GM23338 (cell line): Measurements from ENCODE around the gene AMBRA1.

Experiments
- CREB1 ChIP-seq: fragments of 250-450 bp; sonication (Bioruptor Pico); IDR thresholded peaks from 2 replicates; pipeline ENCODE4 v1.5.0; 2020; ENCODE audit warnings: low read depth, mild to moderate bottlenecking, moderate library complexity
- EZH2 ChIP-seq: fragments of 200-600 bp; sonication (generic); IDR thresholded peaks from one replicate; pipeline ENCODE4 v1.8.0; 2017; ENCODE audit warnings: antibody characterized with exemption, mild to moderate bottlenecking, low read depth; ENCODE audit not compliant: unreplicated experiment
- EZH2phosphoT487 ChIP-seq: fragments of 200-600 bp; sonication (generic); IDR thresholded peaks from one replicate; pipeline ENCODE4 v1.8.1; 2018; ENCODE audit warnings: antibody characterized with exemption; ENCODE audit not compliant: unreplicated experiment
- JUNB ChIP-seq: IDR thresholded peaks from one replicate; pipeline ENCODE4 v1.6.1; 2016; ENCODE audit warnings: antibody characterized with exemption; ENCODE audit not compliant: unreplicated experiment
- POLR2AphosphoS5 ChIP-seq: IDR thresholded peaks from 2 replicates; pipeline ENCODE4 v1.6.1; 2016; ENCODE audit warnings: antibody characterized with exemption, low read depth
- TF ChIP-seq, protein P1 (sequence below): IDR thresholded peaks from one replicate; pipeline ENCODE4 v1.6.1; 2018; ENCODE audit warnings: antibody characterized with exemption; ENCODE audit not compliant: unreplicated experiment
- TF ChIP-seq, protein P2 (sequence below), 2 experiments: fragments of 200-600 bp in 1 of 2; sonication (generic) in 1 of 2; conservative IDR thresholded peaks; 2 replicates each; pipeline versions ENCODE4 v1.5.1 to v1.6.1; 2016 to 2017; ENCODE audit warnings: antibody characterized with exemption in 2 of 2, low read depth in 2 of 2, mild to moderate bottlenecking in 2 of 2, moderate library complexity in 1 of 2

DNA sequence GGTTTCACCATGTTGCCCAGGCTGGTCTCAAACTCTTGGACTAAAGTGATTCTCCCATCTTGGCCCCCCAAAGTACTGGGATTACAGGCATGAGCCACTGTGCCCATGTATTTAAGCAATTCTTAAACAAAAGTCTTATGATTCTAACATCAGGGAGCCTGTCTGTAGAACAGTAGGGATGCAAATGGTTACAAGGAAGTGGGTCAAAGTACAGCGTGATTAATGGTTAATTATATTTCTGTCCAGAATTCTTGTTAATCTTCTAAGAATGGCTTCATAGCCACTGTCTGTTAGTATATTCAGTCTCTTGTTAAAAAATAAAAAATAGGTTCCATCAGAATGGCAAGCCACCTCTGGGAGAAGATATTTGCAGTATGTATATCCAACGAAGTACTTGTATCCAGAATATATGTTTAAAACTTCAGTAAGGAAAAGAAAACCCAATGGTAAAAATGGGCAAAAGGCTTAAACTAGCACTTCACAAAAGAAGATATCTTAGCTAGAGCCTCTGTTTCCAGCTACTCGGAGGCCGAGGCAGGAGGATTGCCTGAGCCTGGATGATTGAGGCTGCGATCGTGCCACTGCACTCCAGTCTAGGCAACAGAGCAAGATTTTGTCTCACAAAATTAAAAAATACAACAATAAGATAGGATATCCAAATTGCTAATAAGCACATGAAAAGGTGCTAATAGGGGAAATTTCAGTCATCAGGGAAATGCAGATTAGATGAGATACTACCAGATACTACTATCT is 46.4 kb upstream of the AMBRA1 start:
- no peak for TF ChIP-seq CREB1 (CRISPR knock-in tag)
- TF ChIP-seq, protein P1, sequence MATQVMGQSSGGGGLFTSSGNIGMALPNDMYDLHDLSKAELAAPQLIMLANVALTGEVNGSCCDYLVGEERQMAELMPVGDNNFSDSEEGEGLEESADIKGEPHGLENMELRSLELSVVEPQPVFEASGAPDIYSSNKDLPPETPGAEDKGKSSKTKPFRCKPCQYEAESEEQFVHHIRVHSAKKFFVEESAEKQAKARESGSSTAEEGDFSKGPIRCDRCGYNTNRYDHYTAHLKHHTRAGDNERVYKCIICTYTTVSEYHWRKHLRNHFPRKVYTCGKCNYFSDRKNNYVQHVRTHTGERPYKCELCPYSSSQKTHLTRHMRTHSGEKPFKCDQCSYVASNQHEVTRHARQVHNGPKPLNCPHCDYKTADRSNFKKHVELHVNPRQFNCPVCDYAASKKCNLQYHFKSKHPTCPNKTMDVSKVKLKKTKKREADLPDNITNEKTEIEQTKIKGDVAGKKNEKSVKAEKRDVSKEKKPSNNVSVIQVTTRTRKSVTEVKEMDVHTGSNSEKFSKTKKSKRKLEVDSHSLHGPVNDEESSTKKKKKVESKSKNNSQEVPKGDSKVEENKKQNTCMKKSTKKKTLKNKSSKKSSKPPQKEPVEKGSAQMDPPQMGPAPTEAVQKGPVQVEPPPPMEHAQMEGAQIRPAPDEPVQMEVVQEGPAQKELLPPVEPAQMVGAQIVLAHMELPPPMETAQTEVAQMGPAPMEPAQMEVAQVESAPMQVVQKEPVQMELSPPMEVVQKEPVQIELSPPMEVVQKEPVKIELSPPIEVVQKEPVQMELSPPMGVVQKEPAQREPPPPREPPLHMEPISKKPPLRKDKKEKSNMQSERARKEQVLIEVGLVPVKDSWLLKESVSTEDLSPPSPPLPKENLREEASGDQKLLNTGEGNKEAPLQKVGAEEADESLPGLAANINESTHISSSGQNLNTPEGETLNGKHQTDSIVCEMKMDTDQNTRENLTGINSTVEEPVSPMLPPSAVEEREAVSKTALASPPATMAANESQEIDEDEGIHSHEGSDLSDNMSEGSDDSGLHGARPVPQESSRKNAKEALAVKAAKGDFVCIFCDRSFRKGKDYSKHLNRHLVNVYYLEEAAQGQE: no peak
- TF ChIP-seq, protein P2, sequence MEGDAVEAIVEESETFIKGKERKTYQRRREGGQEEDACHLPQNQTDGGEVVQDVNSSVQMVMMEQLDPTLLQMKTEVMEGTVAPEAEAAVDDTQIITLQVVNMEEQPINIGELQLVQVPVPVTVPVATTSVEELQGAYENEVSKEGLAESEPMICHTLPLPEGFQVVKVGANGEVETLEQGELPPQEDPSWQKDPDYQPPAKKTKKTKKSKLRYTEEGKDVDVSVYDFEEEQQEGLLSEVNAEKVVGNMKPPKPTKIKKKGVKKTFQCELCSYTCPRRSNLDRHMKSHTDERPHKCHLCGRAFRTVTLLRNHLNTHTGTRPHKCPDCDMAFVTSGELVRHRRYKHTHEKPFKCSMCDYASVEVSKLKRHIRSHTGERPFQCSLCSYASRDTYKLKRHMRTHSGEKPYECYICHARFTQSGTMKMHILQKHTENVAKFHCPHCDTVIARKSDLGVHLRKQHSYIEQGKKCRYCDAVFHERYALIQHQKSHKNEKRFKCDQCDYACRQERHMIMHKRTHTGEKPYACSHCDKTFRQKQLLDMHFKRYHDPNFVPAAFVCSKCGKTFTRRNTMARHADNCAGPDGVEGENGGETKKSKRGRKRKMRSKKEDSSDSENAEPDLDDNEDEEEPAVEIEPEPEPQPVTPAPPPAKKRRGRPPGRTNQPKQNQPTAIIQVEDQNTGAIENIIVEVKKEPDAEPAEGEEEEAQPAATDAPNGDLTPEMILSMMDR (conservative IDR thresholded peaks at IDR 0.05; ENCODE audit: low read depth in 2 of 2): no peak
- no peak for TF ChIP-seq EZH2
- no peak for TF ChIP-seq JUNB
- TF ChIP-seq POLR2AphosphoS5: no peak
- no peak for TF ChIP-seq EZH2phosphoT487
